Stimulated activated naive CD4-positive, alpha-beta T cell treated with Interleukin-2 at 50 U/mL for 16 hours (primary cell): ENCODE data around the gene CYB5R4.
"Not testable (repeated sequence)": the region's sequence is repeated elsewhere in the genome, so short reads cannot be mapped to it uniquely, and the experiment has no call there.

Experiments used
- DNase-seq: peaks from one replicate; lab custom pipeline; 2025; lab: John Stamatoyannopoulos, UW

CYB5R4 gene

GRCh38 chr6:83911278-83911677 lies 51.8 kb downstream of the CYB5R4 start:
- no peak for DNase-seq

- DNase-seq = no peak
Observed at GRCh38 chr6:83914953-83915352, 55.5 kb downstream of the CYB5R4 start.

GRCh38 chr6:83917001-83917400 lies 57.5 kb downstream of the CYB5R4 start:
- DNase-seq = no peak

GRCh38 chr6:83920017-83920416 lies 60.5 kb downstream of the CYB5R4 start:
- DNase-seq = no peak

- no peak for DNase-seq
Observed at GRCh38 chr6:83921315-83921714, 61.8 kb downstream of the CYB5R4 start.

- no peak for DNase-seq
Observed at GRCh38 chr6:83927470-83927869, 68.0 kb downstream of the CYB5R4 start.

GRCh38 chr6:83928286-83928685 lies 68.8 kb downstream of the CYB5R4 start:
- no peak for DNase-seq

DNA sequence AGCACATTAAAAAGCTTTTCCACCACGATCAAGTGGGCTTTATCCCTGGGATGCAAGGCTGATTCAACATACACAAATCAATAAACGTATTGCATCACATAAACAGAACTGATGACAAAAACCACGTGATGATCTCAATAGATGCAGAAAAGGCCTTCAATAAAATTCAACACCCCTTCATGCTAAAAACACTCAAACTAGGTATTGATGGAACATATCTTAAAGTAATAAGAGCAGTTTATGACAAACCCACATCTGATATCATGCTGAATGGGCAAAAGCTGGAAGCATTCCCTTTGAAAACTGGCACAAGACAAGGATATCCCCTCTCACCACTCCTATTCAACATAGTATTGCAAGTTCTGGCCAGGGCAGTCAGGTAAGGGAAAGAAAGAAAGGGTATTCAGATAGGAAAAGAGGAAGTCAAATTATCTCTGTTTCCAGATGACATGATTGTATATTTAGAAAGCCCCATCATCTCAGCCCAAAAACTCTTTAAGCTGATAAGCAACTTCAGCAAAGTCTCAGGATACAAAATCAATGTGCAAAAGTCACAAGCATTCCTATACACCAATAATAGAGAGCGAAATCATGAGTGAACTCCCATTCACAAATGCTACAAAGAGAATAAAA lies 86.8 kb downstream of the CYB5R4 start:
- not testable (repeated sequence) for DNase-seq

DNA sequence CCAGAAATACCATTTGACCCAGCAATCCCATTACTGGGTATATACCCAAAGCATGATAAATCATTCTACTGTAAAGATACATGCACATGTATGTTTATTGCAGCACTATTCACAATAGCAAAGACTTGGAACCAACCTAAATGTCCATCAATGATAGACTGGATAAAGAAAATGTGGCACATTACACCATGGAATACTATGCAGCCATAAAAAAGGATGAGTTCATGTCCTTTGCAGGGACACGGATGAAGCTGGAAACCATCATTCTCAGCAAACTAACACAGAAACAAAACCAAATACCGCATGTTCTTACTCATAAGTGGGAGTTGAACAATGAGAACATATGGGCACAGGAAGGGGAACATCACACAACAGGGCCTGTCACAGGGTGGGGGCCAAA lies 88.5 kb downstream of the CYB5R4 start:
- not testable (repeated sequence) for DNase-seq

DNA sequence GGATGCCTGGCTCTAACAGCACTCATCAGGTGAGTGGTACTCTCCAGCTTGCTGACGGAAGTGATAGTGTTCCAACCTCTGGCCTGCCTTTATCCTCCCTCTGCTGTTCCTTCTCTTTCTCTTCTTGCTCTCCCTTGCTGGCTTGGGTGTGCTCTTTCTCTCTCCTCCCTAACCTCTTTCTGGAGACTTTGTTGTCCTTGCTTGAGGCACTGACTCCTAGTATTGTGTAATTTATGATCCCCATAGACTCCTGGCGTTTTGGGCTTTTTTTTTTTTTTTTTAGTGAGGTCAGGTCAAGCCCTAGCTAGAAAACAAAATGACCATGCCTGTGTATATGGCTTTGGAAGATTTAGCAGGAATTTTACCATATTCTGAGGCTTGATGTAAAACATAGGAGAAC lies 89.4 kb downstream of the CYB5R4 start:
- DNase-seq = no peak

GRCh38 chr6:83951423-83951822 lies 91.9 kb downstream of the CYB5R4 start:
- DNase-seq = not testable (repeated sequence)

DNA sequence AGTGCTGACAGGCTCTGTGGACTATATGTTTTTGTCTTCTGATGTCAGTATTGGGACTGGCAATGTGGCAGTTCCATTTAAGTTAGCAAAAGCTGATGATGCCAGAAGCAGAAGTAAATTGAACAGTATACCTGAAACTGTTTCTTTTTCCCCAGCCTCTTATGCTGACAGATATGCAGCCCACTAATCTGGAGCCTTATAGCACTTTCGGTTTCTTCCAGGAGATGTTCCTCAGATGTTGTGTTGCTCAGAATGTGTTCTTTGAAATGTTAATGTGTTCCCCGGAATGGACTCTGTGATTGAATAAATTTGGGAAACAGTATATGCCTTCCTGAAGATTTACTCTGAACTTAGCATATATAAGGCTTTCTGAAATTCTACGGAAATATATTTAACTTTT lies 93.3 kb downstream of the CYB5R4 start:
- DNase-seq = no peak

DNA sequence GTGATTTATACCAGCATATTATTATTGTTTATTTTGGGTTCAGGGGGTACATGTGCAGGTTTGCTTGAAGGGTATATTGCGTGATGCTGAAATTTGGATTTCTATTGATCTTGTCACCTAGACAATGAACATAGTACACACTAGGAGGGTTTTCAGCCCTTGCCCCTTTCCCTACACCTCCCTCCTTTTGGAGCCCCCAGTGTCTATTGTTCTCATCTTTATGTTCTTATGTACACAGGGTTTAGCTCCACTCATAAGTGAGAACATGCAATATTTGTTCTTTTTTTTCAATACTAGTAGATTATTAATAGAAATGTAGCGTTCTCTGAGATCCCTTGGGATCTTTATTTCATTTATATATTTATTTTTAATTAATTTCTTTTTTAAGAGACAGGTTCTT lies 94.9 kb downstream of the CYB5R4 start:
- DNase-seq = no peak

DNA sequence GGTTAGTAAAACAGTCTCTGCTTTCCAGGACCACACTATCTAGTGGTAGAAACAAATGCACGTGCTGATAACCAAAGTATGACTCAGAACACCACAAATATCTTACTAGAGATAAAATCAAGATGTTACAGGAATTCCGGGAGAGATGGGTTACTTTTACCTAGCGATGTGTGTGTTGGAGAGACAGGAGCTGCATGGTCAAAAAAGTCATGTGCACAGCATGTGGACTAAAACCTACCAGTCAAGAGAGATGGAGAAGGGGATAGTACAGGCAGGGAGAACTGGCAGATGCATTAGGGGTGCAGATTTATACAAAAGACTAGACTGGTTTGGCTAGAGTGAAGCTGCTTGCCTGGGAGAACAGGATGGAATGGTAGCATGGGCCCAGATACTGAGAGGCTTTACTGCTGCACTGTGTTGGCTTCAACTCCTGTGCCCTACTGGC lies 98.8 kb downstream of the CYB5R4 start:
- no peak for DNase-seq

- no peak for DNase-seq
Observed at GRCh38 chr6:83960664-83961063, 101.2 kb downstream of the CYB5R4 start.

DNA sequence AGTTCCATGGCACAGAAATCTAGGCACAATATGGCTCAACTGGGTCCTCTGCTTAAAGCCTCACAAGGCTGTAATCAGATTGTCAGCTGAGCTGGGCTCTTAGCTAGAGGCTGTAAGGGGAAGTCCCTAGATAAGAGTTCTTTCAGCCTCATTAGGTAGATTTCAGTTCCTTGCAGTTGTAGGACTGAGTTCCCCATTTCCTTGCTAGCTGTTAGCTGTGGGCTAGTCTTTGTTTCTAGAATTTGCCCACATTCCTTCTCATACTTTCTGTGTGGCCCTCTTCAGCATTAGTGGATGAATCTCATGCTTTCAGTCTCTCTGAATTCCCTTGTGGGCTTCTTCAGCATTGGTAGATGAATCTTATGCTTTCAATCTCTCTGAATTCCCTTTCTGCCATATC lies 103.1 kb downstream of the CYB5R4 start:
- no peak for DNase-seq

- no peak for DNase-seq
Observed at GRCh38 chr6:83966539-83966938, 107.0 kb downstream of the CYB5R4 start.

DNA sequence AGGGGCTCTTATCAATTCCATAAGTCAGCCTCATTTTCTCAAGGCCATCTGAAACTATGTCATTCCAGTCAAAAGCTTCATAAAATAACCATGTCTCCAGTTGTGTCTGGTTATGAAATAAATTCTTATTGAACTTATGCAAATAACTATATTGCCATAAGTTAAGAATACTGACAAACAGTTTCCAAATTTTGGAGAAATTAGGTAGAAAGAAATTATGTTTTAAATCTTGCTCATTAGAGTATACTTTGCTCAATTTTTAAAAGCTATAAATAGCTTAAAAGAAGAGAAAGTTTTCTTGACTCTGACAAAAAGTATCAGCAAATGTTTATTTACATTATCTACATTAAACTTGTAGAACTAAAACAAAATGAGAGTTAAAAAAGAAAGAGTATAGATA lies 111.1 kb downstream of the CYB5R4 start:
- DNase-seq = no peak

DNA sequence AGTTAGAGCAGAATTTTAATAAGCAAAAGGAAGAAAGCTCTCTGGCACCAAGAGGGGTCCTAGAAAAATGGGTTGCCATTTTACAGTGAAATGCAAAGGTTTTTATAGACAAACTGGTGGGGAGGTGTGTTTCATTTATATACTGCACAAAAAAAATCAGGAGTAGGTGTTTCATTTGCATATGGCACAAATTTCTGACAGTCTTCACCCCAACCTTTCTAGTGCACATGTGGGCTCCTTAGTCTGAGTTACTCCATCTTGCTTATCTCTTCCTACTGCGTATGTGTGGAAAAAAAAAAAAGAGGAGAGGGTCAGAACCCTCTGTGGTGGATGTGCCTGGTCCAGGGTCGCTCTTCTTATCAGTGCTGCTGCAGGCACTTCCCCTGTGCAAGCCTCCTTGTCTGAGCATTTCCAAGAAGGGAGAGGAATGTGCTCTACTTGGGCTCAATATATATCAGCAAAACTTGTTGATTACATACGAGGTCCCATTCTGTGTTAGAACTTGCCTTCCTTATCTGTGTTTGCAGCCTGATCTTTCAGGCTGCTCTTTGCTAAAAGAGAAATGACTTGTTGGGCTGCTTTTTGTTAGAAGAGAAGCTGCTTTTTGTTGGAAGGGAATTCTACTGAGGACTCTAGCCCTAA lies 115.0 kb downstream of the CYB5R4 start:
- DNase-seq = no peak

DNA sequence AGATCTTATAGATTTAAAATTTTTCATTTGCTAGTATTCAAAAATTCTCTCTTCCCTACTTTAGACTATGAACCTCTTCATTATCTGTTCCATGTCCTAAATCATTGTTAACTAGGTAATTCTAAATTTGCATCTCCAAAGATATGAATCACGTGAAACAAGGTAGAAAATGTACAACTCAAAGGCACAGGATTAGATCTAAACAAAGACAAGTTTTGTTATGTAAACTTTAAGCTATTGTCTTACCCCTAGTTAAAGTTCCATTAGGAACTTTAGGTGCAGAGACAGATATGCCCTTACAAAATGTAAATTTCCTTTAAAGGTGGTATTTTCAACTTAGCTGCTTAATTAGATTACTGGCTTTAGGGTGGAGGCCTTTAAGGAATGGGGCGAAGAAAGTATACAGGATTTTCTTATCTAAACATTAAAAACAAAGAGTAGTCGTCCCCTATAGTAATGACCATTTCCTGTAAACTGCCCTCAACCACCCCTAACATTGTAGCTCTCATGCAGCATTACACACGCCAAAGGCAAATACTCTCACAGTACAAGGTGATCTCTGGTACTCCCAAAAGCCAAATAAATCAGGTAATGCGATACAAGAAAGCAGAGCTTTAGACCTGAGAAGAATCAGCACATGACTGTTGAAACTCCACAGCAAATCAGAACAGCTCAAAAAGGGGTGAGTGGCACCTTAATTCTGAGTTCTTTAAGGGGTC lies 116.7 kb downstream of the CYB5R4 start:
- no peak for DNase-seq

GRCh38 chr6:83976871-83977270 lies 117.4 kb downstream of the CYB5R4 start:
- DNase-seq = no peak

DNA sequence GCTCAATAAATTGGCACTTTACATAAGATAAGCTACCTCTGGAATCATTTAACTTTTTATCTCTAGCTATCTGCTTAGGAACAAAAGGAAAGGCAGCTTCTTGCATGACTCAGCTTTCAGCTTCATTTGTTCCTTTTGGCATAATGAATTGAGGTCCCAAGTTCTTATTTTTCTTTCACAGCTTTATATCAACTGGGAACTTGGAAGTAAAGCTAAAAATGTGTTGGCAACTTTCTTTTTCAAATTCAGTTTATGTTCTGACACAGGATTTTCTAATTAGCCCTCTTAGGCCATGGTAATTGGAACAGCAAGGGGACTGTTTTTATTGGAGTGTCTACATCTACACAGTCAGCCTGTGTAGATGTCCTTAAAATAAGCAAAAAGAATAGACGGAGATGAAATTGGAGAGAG lies 118.8 kb downstream of the CYB5R4 start:
- no peak for DNase-seq

GRCh38 chr6:83978997-83979396 lies 119.5 kb downstream of the CYB5R4 start:
- DNase-seq = no peak
